ENCODE results near the gene GRK3. TPM values are rescaled to one million over a fixed set of nuclear protein-coding genes. Genes with fewer than 3 reads are reported as not detected.

Gene GRK3
- total and polyA plus RNA-seq, 8 donors, result 18.4 to 33.9 (median 23.8) TPM

- intact Hi-C loops (cut with DNase I), result no loop called here
- no peaks in the 10 kb centered on the region for H3K27me3 ChIP-seq
- H3K4me3 ChIP-seq, result no peak overlapping the region
- H3K4me1 ChIP-seq, result no peaks in the 10 kb centered on the region
- H3K9me3 ChIP-seq, result no peaks in the 10 kb centered on the region
- DNase-seq, result no peak
- H3K27ac ChIP-seq, result no peak overlapping the region
- peaks cover 0 to 19% of the 10 kb centered on the region in 2 donors for H3K36me3 ChIP-seq
- no peak for ATAC-seq
- TF ChIP-seq CTCF (IDR thresholded peaks at IDR 0.05), result no peak
These were observed 158.2 kb downstream of the GRK3 start for GRCh38 chr22:25722626-25723025.

GRCh38 chr22:25726241-25726640, 161.8 kb downstream of the GRK3 start:
- intact Hi-C loops (cut with DNase I), result no loop called here
- no peaks in the 10 kb centered on the region for H3K9me3 ChIP-seq
- H3K27ac ChIP-seq, result no peak overlapping the region
- ATAC-seq (no peak), DNase-seq (no peak)
- TF ChIP-seq CTCF (IDR thresholded peaks at IDR 0.05), result no peak
- H3K36me3 ChIP-seq, result peaks cover 0 to 10% of the 10 kb centered on the region in 2 donors
- H3K4me3 ChIP-seq, result no peak overlapping the region
- no peaks in the 10 kb centered on the region for H3K27me3 ChIP-seq
- no peaks in the 10 kb centered on the region for H3K4me1 ChIP-seq

- intact Hi-C loops (cut with DNase I), result no loop called here
These were observed 163.6 kb downstream of the GRK3 start for GRCh38 chr22:25728071-25728470.

GRCh38 chr22:25729016-25729995, 164.8 kb downstream of the GRK3 start:
- H3K4me1 ChIP-seq, result no peaks in the 10 kb centered on the region
- no peak overlapping the region for H3K27ac ChIP-seq
- H3K4me3 ChIP-seq, result no peak overlapping the region
- DNase-seq (no peak), ATAC-seq (no peak)
- H3K9me3 ChIP-seq, result no peaks in the 10 kb centered on the region
- H3K36me3 ChIP-seq, result no peaks in the 10 kb centered on the region
- intact Hi-C loops (cut with DNase I), result no loop called here
- TF ChIP-seq CTCF (IDR thresholded peaks at IDR 0.05), result no peak
- H3K27me3 ChIP-seq, result peaks cover 0 to 11% of the 10 kb centered on the region in 2 donors

More at GRCh38 chr22:25728071-25728470, 163.6 kb downstream of the GRK3 start:
- no peak for TF ChIP-seq CTCF (IDR thresholded peaks at IDR 0.05)
- ATAC-seq, result no peak
- Histone ChIP-seq H3K4me1 (no peaks in the 10 kb centered on the region), H3K4me3 (no peak overlapping the region), H3K36me3 (peaks cover 0 to 1% of the 10 kb centered on the region in 2 donors), H3K9me3 (no peaks in the 10 kb centered on the region), H3K27ac (no peak overlapping the region), H3K27me3 (peaks cover 0 to 3% of the 10 kb centered on the region in 2 donors)
- DNase-seq, result no peak

GRCh38 chr22:25735650-25736049, 171.2 kb downstream of the GRK3 start:
- Histone ChIP-seq H3K36me3 (no peaks in the 10 kb centered on the region), H3K4me1 (no peaks in the 10 kb centered on the region), H3K9me3 (no peaks in the 10 kb centered on the region), H3K27ac (no peak overlapping the region), H3K4me3 (no peak overlapping the region), H3K27me3 (peaks cover 0 to 28% of the 10 kb centered on the region in 2 donors)
- TF ChIP-seq CTCF (IDR thresholded peaks at IDR 0.05), result no peak
- no peak for DNase-seq
- no peak for ATAC-seq
- intact Hi-C loops (cut with DNase I), result no loop called here
